ENCODE measurements around the gene CENPT.
"Not testable (repeated sequence)": the region's sequence is repeated elsewhere in the genome, so short reads cannot be mapped to it uniquely, and the experiment has no call there.

CENPT gene

DNA sequence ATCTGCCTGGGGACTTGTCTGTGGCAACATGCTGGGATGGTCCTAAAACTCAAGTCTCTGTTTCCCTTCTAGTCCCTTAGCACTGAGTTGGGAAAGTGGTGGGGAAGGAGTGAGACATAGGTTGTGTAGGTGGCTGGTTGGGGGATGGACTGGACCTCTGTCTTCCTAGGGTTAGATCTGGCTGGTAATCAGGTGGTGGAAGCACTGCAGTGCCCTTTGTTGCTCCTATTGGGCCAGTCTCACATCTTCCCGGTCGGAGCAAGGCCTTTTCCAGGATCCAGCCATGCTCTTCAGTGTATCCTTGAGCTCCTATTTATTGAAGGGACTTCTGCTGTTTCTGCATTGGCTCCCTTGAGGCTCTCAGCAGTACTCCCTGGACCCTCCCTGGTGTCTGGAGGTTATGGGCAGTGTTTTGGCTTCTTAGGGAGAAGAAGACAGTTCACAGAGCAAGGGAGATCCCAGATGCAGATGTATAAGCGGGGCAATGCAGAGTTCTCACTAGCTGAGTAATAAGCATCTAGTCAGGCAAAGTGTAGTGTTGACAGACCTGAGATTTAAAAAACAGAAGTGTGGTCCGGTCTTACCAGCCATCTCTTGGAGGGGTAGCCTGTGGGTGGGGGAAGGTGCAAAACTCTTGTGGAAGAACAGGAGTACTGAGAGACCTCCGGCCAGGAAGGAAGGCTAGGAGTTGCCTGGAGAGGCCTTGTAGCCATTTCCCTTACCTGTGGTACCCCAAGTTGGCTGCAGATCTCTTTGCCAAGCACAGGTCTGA is 2.0 kb downstream of the CENPT start:
- no peak for DNase-seq

DNA sequence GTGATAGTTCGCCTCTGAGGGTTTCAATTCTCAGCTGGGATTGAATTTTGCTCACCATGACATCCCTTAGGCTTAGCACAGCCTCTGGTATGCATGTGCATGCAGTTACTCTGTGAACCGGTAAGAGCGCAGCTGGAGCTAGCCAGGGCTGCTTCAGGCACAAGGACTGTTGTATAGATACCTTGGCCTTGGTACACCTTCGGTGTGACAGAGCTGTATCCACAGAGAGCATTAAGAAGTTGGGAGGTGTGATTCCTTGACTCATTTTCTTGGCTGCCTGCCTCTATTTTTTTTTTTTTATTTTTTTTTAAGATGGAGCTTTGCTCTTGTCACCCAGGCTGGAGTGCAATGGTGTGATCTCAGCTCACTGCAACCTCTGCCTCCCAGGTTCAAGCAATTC is 3.0 kb downstream of the CENPT start:
- DNase-seq: no peak

DNA sequence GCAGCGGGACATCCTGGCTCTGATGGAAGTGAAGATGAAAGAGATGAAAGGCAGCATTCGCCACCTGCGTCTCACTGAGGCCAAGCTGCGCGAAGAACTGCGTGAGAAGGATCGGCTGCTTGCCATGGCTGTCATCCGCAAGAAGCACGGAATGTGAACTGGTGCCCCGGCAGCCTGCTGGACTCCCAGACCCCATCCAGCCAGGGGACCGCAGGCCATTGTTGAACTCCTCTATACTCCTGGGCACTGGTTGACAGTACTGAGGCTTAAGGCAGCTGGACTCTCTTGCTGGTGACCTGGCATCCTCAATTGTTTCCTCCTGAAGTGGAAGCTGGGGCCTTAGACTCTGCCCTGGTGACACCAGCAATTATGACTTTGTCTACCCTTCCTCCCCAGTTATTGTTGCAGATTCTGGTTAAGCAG is 4.1 kb downstream of the CENPT start:
- DNase-seq: no peak

DNA sequence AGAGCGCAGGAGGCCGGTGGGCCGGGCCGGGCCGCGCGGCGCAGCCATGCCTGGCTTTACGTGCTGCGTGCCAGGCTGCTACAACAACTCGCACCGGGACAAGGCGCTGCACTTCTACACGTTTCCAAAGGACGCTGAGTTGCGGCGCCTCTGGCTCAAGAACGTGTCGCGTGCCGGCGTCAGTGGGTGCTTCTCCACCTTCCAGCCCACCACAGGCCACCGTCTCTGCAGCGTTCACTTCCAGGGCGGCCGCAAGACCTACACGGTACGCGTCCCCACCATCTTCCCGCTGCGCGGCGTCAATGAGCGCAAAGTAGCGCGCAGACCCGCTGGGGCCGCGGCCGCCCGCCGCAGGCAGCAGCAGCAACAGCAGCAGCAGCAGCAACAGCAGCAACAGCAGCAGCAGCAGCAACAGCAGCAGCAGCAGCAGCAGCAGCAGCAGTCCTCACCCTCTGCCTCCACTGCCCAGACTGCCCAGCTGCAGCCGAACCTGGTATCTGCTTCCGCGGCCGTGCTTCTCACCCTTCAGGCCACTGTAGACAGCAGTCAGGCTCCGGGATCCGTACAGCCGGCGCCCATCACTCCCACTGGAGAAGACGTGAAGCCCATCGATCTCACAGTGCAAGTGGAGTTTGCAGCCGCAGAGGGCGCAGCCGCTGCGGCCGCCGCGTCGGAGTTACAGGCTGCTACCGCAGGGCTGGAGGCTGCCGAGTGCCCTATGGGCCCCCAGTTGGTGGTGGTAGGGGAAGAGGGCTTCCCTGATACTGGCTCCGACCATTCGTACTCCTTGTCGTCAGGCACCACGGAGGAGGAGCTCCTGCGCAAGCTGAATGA is 4.8 kb downstream of the CENPT start:
- peak; percentile 60 to 72 for DNase-seq

DNA sequence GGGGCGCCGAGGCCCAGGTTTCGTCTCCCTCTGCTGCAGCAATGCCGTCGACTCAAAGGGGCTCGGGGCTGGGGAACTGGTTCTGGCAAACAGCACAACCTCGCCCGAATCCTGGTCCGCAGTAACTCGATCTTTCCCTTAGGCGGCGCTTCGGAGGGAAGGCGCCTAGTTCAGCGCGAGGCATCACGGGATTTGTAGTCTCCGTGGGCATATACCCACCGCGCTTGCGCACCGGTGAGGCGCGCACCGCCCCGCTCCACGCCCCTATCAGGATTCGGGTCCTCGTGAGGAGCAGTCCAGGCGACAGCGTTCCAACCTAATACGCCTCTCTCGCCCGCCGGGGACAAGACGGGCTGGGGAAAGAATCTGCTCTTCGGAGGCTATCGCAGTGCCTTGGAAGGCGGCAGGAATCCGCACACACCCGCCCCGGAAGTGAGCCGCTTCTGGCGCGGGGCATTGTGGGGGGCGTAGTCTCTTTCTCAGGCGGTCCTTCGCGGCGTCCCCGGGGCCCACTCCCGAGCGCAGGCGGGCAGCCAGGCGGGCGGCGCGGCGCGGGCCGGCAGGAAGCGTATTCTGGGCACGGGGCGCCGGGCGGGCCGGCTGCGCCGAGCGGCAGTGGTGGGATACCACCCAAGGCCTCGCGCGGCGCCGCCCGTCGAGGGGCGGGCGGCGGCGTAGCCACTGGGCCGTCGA is 5.5 kb downstream of the CENPT start, which contains the start of gene THAP11:
Gene THAP11 (plus strand): TSS at position 505 of the 693 bp plus-strand sequence. CDS start 235 bp downstream, outside the sequence.
- DNase-seq: peak; percentile 93 to 96

DNA sequence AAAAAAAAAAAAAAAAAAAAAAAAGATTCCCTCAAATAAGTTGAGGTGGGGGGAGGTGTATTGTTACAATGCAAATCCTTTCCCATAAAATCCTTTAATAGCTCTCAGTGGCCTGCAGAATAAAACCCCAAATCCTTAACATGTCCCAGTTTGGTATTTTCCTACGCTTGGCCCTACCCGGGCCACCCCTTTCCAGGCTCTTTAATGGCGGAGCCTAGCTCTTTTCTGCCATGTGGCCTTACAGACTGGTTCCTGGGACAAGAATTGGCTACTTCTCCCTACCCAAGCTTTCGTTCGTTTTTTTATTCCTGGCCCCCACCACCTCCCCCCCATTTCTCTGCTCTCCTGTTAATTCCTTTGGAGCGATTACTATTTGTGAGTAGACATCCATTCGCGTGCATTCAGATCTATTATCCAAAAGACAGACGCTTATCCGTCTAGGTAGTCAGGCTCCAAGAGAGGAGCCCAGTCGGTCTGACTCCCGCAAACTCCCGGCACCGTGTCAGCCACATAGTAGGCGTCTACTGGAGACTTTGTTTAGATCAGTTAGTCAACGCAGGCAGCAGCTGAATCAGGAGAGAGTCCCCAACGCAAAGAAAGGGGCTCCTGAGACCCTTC is 6.2 kb downstream of the CENPT start:
- DNase-seq: no peak

DNA sequence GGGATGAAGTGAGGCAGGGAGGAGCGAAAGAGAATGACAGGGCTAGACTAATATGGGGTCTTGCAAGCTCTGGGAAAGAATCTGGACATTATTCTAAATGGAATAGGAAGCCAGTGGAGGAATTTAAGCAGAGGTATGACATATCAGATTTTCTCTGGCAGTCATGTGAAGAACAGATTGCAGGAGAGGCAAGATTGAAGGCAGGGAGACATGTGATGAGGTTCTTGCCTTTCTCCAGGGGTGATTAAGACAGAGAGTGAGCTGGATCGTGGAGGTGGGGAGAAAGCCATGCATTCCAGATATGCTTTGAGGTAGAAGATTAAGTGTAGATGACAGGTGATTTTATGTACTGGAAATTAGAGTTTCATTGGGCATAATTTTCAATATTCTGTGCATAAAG is 9.7 kb downstream of the CENPT start:
- no peak for DNase-seq

DNA sequence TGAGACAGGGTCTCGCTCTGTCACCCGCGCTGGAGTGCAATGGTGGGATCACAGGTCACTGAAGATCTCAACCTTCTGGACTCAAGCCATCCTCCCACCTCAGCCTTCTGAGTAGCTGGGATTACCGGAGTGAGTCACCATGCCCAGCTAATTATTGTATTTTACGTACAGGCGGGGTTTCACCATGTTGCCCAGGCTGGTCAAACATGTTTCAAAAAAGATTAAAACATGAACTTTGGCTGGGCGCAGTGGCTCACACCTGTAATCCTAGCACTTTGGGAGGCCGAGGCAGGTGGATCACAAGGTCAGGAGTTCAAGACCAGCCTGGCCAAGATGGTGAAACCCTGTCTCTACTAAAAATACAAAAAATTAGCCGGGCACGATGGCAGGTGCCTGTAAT is 10.3 kb downstream of the CENPT start:
- DNase-seq: not testable (repeated sequence)

DNA sequence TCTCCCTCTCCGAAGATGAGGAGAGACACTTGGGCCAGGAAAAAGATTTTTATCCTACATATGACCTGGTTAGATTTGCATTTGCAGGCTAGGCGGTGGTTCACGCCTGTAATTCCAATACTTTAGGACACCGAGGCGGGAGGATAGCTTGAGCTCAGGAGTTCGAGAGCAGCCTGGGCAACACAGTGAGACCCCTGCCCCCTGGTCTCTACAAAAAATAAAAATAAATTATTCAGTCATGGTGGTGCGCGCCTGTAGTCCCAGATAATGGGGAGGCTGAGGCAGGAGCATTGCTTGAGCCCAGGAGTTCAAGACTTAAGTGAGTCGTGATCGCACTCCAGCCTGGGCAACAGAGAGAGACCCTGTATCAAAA is 13.3 kb downstream of the CENPT start:
- DNase-seq: no peak

DNA sequence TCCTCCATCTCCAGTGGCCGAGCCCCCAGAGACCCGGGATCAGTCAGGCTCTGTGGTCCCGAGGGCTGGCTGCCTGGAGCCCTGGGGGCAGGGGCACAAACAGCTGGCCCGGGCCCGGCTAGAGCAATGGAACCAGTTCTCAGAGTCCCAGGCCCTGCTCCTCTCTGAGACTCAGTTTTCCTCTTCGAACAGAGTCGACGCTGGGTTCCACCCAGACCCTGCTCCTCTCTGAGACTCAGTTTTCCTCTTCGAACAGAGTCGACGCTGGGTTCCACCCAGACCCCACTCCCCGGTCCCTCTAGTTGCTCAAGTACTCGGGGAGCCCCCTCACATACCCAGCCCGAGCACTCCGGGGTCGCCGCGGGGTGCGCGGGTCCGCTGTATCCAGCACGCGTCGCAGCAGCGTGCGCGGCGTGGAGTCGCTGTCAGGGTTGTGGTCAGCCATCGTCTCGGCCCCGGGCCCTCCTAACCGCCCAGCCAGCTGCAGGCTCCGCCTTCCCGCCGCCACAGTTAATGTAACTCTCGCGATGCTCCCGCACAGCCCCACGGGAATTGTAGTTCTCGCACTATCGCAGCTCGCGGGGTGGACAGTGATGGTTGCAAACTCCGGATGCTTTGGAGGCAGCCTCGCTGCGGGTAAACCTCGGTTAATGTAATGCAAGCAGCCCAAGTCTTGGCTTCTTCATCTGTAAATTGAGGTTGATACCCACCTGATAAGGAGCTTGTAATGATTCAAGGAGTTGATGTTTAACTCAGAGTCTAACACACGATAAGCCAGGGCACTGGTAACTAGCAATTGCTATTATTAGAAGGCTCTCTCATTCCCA is 13.9 kb downstream of the CENPT start:
- peak; percentile 93 to 95 for DNase-seq

DNA sequence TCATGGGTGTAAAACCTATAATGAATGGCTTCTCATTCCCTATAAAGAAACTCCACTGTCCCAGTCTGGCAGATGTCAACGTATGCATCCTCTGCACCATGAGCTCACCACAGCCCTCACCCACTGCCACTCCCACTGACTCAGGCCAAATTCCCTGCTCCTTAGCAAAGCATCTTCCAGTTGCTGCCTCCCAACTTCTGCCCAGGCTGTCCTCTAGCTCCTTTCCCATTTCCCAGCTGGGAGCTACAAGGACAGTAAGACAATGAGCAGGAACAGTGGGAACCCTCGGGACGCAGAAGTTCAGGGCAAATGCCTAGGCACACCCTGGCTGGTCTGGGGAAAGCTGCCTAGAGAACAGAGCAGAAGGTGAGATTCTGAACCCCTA is 14.5 kb downstream of the CENPT start:
- no peak for DNase-seq

DNA sequence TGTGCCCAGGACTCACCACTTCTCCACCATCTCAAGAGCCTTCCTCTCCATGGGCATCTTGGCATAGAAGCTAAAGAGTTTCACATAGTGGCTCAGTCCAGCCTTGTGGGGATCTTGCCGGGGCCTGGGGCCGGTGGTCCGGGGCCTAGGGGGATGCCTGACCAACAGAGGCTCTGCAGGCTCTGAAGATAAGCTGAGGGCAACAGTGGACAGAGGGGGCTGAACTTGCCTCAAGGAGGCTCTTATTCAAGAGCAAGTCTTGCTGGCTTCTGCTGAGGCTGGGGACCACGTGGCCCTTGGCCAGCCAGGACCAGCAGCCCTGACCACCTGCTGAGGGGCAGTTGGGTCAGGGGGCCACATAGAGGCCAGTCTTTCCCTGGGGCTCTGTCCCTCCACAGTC is 18.8 kb downstream of the CENPT start:
- DNase-seq: no peak

DNA sequence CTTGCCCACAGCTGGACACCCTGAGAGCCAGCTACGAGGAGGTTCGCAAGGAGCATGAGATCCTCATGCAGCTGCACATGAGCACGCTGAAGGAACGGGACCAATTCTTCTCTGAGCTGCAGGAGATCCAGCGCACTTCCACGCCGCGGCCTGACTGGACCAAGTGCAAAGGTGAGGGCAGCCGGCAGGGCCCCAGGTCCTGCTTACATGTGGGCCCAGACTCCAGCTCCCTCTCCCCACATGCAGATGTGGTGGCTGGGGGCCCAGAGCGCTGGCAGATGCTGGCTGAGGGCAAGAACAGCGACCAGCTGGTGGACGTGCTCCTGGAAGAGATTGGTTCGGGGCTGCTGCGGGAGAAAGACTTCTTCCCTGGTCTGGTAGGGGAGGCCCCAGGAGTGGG is 21.6 kb downstream of the CENPT start:
- no peak for DNase-seq

DNA sequence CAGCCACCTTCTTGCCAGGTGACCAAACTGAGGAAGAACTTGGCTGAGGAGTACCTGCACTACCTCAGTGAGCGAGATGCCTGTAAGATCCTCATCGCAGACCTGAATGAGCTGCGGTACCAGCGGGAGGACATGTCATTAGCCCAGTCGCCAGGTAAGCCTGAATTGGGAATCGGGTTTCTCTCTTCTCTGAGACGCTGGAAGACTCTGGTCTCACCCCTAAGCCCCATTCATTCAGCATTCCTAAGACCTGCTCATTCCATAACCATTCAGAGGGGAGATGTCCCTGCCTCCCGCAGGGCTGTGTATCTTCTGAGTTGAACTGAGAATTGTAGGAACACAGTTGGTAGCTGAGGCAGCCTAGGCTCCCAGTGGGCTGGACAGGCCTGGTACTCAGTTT is 22.4 kb downstream of the CENPT start:
- DNase-seq: no peak

DNA sequence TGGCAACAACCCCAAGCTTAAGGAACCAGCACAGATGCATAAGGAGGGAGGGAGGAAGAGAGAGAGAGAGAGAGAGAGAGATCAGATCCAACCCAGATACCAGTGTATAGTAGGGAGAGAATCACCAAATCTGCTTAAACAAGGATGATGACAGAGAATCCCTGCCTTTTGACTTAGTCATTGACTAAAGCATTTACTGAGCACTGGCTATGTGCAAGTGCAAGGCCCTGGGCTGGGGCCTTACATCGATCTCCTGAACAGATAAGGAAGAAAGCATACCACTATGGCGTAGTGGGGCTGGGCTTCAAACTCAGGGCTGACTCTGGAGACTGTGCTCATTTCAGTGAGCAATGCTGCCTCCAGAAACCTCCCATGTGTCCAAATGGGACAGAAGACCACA is 25.0 kb downstream of the CENPT start:
- no peak for DNase-seq

DNA sequence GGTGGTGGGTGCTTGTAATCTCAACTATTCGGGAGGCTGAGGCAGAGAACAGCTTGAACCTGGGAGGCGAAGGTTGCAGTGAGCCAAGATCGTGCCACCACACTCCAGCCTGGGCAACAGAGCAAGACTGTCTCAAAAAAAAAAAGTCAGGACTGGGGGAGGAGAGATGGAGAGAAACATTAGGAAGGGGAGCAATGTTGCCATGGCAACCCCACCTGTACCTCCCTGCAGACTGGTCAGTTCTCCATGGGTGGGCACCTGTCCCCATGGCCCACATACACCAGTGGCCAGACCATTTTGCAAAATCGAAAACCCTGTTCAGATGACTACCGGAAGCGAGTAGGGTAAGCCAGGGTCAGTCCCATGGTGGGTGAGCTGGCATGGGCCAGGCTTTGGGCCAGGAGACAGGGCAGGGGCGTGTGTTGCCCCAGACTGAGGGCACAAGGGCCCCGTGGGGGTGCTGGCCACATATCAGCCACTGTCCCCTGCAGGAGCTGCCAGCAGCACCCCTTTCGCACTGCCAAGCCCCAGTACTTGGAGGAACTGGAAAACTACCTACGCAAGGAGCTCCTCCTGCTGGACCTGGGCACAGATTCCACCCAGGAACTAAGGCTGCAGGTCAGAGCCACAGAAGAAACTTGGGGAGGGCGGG is 26.8 kb downstream of the CENPT start:
- DNase-seq: no peak

DNA sequence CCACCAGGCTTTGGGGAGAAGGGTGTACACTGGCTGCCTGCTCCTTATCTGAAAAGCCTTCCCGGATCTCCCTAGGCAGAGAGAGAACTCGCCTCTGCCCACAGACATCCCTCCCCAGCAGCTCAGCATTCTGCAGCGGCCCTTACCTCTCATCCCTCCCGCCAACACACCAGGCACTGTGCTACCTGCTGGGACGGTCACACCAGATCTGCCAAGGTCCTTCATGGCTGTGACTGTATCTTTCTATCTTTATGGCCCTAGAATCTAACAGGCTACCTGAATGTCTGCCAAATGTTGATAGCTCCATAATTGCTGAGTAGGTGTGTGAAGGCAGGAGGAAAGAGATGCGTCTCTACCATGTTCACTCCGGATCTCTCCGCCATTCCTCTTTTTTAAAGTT is 32.9 kb downstream of the CENPT start:
- no peak for DNase-seq

DNA sequence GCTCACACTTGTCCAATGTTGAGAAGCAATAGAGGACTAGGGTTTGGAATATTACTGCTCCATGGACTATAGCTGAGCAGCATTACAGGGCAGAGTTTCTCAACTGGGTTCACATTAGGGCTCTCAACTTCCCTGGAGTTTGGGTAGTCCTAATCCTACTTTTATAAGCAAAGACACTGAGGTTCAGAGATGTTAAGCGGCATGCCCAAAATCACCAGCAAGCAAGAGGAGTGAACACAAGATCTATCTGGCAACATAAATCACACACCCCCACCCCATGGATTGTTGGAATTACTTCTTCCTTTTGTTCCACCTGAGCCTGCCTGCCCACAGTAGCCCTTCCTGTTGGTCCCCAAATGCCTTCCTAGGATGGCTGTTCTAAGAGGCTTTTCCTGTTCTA is 35.6 kb downstream of the CENPT start:
- DNase-seq: no peak

DNA sequence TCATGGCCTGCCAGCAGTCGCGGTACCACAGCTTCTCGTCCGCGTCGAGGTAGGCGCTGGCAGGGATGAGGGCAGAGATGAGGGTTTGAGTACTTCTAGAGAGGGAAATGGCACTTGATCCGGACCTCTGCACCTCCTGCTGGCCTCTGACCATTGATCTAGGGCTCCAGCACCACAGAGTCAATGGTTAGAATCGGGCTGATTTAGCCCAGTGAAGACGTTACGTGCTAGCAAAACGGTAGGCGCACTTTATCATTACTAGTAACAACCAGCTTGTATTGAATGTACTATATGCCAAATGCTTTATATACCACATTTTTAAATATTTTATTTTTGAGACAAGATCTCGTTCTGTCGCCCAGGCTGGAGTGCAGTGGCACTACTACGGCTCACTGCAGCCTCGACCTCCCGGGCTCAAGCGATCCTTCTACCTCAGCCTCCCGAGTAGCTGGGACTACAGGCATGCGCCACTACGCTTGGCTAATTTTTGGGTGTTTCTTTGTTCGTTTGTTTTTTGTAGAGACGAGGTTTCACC is 40.3 kb downstream of the CENPT start:
- DNase-seq: no peak

DNA sequence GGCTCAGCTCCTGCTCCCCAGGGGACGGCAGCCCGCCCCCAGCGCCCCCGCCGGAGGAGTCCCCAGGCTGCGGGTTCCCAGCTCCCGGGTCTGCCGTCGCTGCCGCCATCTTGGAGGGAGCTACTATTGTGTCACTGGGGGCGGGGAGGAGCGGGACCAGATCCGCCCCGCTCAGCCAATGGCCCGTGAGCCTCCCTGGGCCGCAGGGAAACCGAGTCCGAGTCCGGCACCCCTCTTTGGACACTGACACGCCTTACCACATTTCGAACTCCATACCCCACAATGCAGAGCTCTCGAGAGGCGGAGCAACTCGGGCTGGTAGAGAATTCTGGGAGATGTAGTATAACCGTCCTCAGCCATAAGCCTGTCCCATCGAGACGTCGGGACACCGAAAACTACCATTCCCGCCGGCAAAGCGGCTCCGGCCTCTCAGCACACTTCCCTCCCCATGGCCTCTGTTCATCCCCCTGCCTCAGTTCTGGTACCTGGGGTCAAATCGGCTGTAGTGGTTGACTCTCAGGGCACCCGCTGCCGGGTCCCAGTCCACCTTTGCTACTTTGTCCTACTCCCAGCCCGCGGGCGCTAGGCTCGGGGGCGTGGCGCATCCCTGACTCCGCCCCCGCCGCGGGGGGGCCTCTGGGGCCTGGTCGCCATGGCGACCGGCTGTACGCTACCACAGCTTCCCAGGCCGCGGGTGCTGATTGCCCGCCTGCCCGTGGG is 40.9 kb downstream of the CENPT start, which contains the start of the genes RANBP10 and TSNAXIP1:
Gene RANBP10 (minus strand): TSS at position 133 of the 720 bp plus-strand sequence. CDS start 24 bp downstream, at position 109.
Gene TSNAXIP1 (plus strand): TSS at position 462 of the 720 bp plus-strand sequence. CDS start 261 bp downstream, outside the sequence.
- DNase-seq: peak; percentile 99

Measured in CD4-positive, alpha-beta T cell treated with Interleukin-4 for 1 hour (primary cell).